K562 (cell line): ENCODE measurements around the gene MPRIP. TPM values are rescaled to one million over a fixed set of nuclear protein-coding genes. Genes with fewer than 3 reads are reported as not detected.

Source experiments
- ATAC-seq: fragments of 200-7000 bp; cut with Tn5 transposase; 3 replicates; pipeline ENCODE4 v1.9.1; 2020; ENCODE audit warnings: moderate library complexity
- BruUV-seq: library from RNA; stranded (reverse); fragments of 400-500 nt; replicated peaks from 2 replicates; lab custom pipeline; 2021; lab: Mats Ljungman, UMichigan
- CTCF ChIA-PET: fragments of 300-600 bp; formaldehyde crosslinking; extraction: SDS; loops from one replicate; lab custom pipeline; 2021; ENCODE audit warnings: low intra/inter-chr PET ratio; lab: Yijun Ruan, JAX
- POLR2A ChIA-PET: fragments of 300-600, 350-650 bp; sonication (Branson Sonifier 250); formaldehyde crosslinking; extraction: SDS; loops from one replicate; lab custom pipeline; 2021; ENCODE audit warnings: antibody characterized with exemption, inconsistent platforms; lab: Yijun Ruan, JAX
- DNase-seq, 4 experiments: peaks; one replicate each; pipeline versions ENCODE4 v3.0.0 to v3.0.0-alpha.2; 2011 to 2018; ENCODE audit warnings: low spot score in 3 of 4, mixed read lengths in 3 of 4; ENCODE audit errors: extremely low read depth in 1 of 4
- FAIRE-seq: peaks from 2 replicates; lab custom pipeline; 2011; peaks lifted over from hg19 to GRCh38; lab: Jason Lieb, UNC
- H2AFZ ChIP-seq: 2 replicates; pipeline ENCODE4 v1.6.0; 2011; ENCODE audit warnings: low read depth, low read length, control low read depth, inconsistent platforms
- H3K27ac ChIP-seq: fragments of 200-600 bp; 3 replicates; pipeline ENCODE4 v1.8.0; 2011; ENCODE audit warnings: low read depth, mild to moderate bottlenecking, control low read depth, inconsistent platforms, low read length, moderate library complexity, mixed read lengths; ENCODE audit errors: extremely low read depth
- H3K27me3 ChIP-seq, 2 experiments: fragments of 300-600 bp in 1 of 2; 2 replicates in 1 of 2; 3 replicates in 1 of 2; pipeline versions ENCODE4 v1.6.0 to v1.8.0; 2011; ENCODE audit warnings: inconsistent platforms in 2 of 2, low read length in 2 of 2, mild to moderate bottlenecking in 1 of 2, mixed read lengths in 1 of 2, moderate library complexity in 1 of 2; ENCODE audit not compliant: control insufficient read depth in 2 of 2, insufficient read depth in 2 of 2
- H3K36me3 ChIP-seq: fragments of 300-600 bp; 3 replicates; pipeline ENCODE4 v1.8.0; 2011; ENCODE audit warnings: mild to moderate bottlenecking, low read length, inconsistent platforms; ENCODE audit not compliant: control insufficient read depth, insufficient read depth
- H3K4me1 ChIP-seq, 2 experiments: fragments of 200-600 bp in 1 of 2; replicated peaks in 1 of 2; 2 replicates in 1 of 2; 3 replicates in 1 of 2; pipeline versions ENCODE4 v1.5.1 to v1.8.0; 2011; ENCODE audit warnings: inconsistent platforms in 2 of 2, low read length in 2 of 2, mild to moderate bottlenecking in 1 of 2, mixed read lengths in 1 of 2, moderate library complexity in 1 of 2; ENCODE audit not compliant: control insufficient read depth in 2 of 2, insufficient read depth in 2 of 2
- H3K4me2 ChIP-seq: 2 replicates; pipeline ENCODE4 v1.6.1; 2011; ENCODE audit warnings: low read length, control low read depth, inconsistent platforms, mixed read lengths; ENCODE audit not compliant: insufficient read depth
- H3K4me3 ChIP-seq: fragments of 200-600 bp; sonication (generic), shearing (Covaris generic); 2 replicates; pipeline ENCODE4 v1.5.1; 2016; ENCODE audit warnings: control low read depth, inconsistent platforms
- H3K79me2 ChIP-seq: fragments of 200-600 bp; 3 replicates; pipeline ENCODE4 v1.8.0; 2011; ENCODE audit warnings: low read length, inconsistent platforms; ENCODE audit not compliant: control insufficient read depth, insufficient read depth
- H3K9ac ChIP-seq, 2 experiments: 2 replicates each; pipeline versions ENCODE4 v1.6.0 to v1.6.1; 2011; ENCODE audit warnings: low read depth in 2 of 2, low read length in 2 of 2, control low read depth in 1 of 2, inconsistent platforms in 1 of 2, mild to moderate bottlenecking in 1 of 2, mixed read lengths in 1 of 2; ENCODE audit not compliant: insufficient read depth in 1 of 2
- H3K9me1 ChIP-seq: one replicate; pipeline ENCODE4 v1.6.0; 2011; ENCODE audit warnings: inconsistent platforms, mild to moderate bottlenecking, low read length, moderate library complexity; ENCODE audit not compliant: control insufficient read depth, insufficient read depth
- H3K9me3 ChIP-seq: replicated peaks from 2 replicates; pipeline ENCODE4 v1.5.1; 2011; ENCODE audit warnings: low read depth, low read length, inconsistent platforms; ENCODE audit not compliant: control insufficient read depth, insufficient read depth
- H4K20me1 ChIP-seq: replicated peaks from 2 replicates; pipeline ENCODE4 v1.6.1; 2011; ENCODE audit warnings: low read length, inconsistent platforms, mixed read lengths; ENCODE audit not compliant: control insufficient read depth, insufficient read depth
- ARHGAP35 ChIP-seq: fragments of 450-650 bp; IDR thresholded peaks from 2 replicates; pipeline ENCODE4 v1.6.1; 2018; ENCODE audit not compliant: partially characterized antibody
- CXXC5 ChIP-seq: fragments of 250-450 bp; sonication (Bioruptor Pico); IDR thresholded peaks from 2 replicates; pipeline ENCODE4 v1.8.0; 2022; ENCODE audit warnings: inconsistent platforms, mild to moderate bottlenecking, moderate library complexity
- RBBP5 ChIP-seq: fragments of 200-600 bp; sonication (generic); IDR thresholded peaks from 2 replicates; pipeline ENCODE4 v1.6.1; 2012; ENCODE audit warnings: borderline replicate concordance, mild to moderate bottlenecking, low read length, control low read depth, inconsistent platforms; ENCODE audit not compliant: insufficient read depth, poor library complexity, severe bottlenecking
- SIN3B ChIP-seq: fragments of 450-650 bp; IDR thresholded peaks from 2 replicates; pipeline ENCODE4 v1.6.1; 2017; ENCODE audit warnings: low read depth, mild to moderate bottlenecking, moderate library complexity
- ZBTB17 ChIP-seq: fragments of 450-650 bp; formaldehyde crosslinking; IDR thresholded peaks from 2 replicates; pipeline ENCODE4 v1.4.0; 2020; ENCODE audit warnings: mild to moderate bottlenecking
- ZNF551 ChIP-seq: fragments of 250-450 bp; sonication (Bioruptor Pico); IDR thresholded peaks from 2 replicates; pipeline ENCODE4 v1.5.0; 2021; ENCODE audit warnings: mild to moderate bottlenecking, moderate library complexity
- ZNF699 ChIP-seq: fragments of 250-450 bp; sonication (Bioruptor Pico); IDR thresholded peaks from 2 replicates; pipeline ENCODE4 v1.8.0; 2021; ENCODE audit warnings: mild to moderate bottlenecking, moderate library complexity; ENCODE audit not compliant: insufficient replicate concordance
- ZNF75A ChIP-seq: fragments of 450-650 bp; formaldehyde crosslinking; IDR thresholded peaks from 2 replicates; pipeline ENCODE4 v1.4.0; 2020; ENCODE audit warnings: mild to moderate bottlenecking
- ZNF778 ChIP-seq: fragments of 450-650 bp; formaldehyde crosslinking; IDR thresholded peaks from 2 replicates; pipeline ENCODE4 v1.4.0; 2020; ENCODE audit warnings: mild to moderate bottlenecking, moderate library complexity
- WGBS: fragments of 100-300 bp; shearing (Covaris generic); methylation state at CpG from one replicate; pipeline ENCODE4 v1.1.6; 2016; ENCODE audit warnings: low coverage, mixed read lengths; ENCODE audit not compliant: insufficient coverage; ENCODE audit errors: missing lambda C conversion rate; 5-methylcytosine and 5-hydroxymethylcytosine counted together
- in situ Hi-C: fragments of 300-500 bp; cut with MboI; formaldehyde crosslinking; loops from 4 replicates; pipeline ENCODE4 v1.15.0; 2018; ENCODE audit warnings: inconsistent platforms, mixed read lengths
- intact Hi-C: fragments of 100-400 bp; cut with micrococcal nuclease; formaldehyde crosslinking; loops from 2 replicates; pipeline ENCODE4 v1.14.2; 2022
- polyA plus RNA-seq, 8 experiments: library from polyadenylated mRNA; depleted of rRNA in 4 of 8; stranded (reverse) in 5 of 8; unstranded in 3 of 8; fragments of >200 nt; fragmentation: Nextera tagmentation in 2 of 8; fragmentation: Illumina TruSeq in 1 of 8; extraction: Ambion mirVana in 2 of 8; extraction: Trizol in 1 of 8; gene quantifications; 2 replicates each; pipeline versions ENCODE4 v1.2.1 to v1.2.3, GENCODE V29; 2011 to 2014; ENCODE audit warnings: inconsistent platforms in 1 of 8, missing spikeins in 1 of 8
- total RNA-seq, 7 experiments: library from RNA; depleted of rRNA in 6 of 7; stranded (reverse); fragments of >200 nt in 6 of 7; fragmentation: Illumina TruSeq in 2 of 7; extraction: Trizol in 2 of 7; gene quantifications; 2 replicates each; pipeline versions ENCODE4 v1.2.1 to v1.2.3, GENCODE V29; 2011 to 2021; ENCODE audit warnings: low replicate concordance in 1 of 7
- TF ChIP-seq, protein P1 (sequence below): fragments of 450-650 bp; IDR thresholded peaks from 2 replicates; pipeline ENCODE4 v1.6.1; 2018; ENCODE audit warnings: mild to moderate bottlenecking, low read depth; ENCODE audit not compliant: partially characterized antibody
- TF ChIP-seq, protein P2 (sequence below): fragments of 250-450 bp; sonication (Bioruptor Pico); IDR thresholded peaks from 2 replicates; pipeline ENCODE4 v1.8.0; 2022; ENCODE audit warnings: moderate library complexity, mild to moderate bottlenecking, inconsistent platforms
- TF ChIP-seq, protein P3 (sequence below): fragments of 250-450 bp; sonication (Bioruptor Pico); IDR thresholded peaks from 2 replicates; pipeline ENCODE4 v1.5.0; 2022; ENCODE audit warnings: mild to moderate bottlenecking
- TF ChIP-seq, protein P4 (sequence below): sonication (generic); formaldehyde crosslinking; IDR thresholded peaks from 2 replicates; pipeline ENCODE4 v1.8.1; 2023; ENCODE audit warnings: mild to moderate bottlenecking, missing genetic modification reagents

The MPRIP gene
- total and polyA plus RNA-seq, 9 of the 15 experiments (the other 6 are each of a cell fraction or from before 2014, with no cell fraction given) = 10.0 to 72.6 (median 30.1) TPM

DNA sequence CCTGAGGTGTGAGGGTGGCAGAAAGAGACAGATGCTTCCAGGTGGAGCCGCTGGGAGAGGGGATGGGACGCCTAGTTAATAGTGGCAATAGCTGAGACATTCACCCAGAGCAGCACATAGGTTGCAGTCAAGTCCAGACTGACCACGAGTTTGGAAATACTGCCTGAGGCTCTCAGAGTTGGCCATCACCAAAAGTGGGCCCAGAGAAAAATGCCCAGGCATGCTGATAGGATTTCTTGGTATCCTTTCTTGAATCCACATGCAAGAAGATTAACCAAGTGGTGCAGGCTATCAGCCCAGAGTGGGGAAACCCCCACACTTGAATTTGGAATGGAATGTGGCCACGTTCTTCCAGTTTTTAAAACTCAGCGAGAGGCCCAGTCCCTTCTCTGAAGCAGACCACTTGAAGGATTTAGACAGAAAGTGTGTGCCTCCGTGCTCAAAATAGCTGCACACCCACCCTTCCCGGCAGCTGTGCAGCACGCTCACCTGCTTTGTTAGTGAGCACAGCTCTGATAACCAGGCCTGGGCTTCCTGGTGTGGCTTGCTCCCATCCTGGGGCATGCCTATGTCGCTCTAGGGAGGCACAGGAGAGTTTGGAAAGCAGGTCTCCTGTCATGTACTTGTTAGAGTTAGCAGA lies 128.2 kb downstream of the MPRIP start:
- H3K36me3 ChIP-seq = peaks cover 31% of the 10 kb centered on the region; the same call in 2 of the 3 replicates
- 75% methylated on average over 6 of the region's 9 CpGs for WGBS
- in situ Hi-C loops (no loop called here), intact Hi-C loops (no loop called here)
- no peaks in the 10 kb centered on the region for H3K27me3 ChIP-seq
- H3K4me1 ChIP-seq = peaks cover 7 to 18% of the 10 kb centered on the region in 2 experiments; a peak in 4 of 5 replicates
- POLR2A ChIA-PET = no interaction called here
- no peak overlapping the region for H3K4me2 ChIP-seq
- CTCF ChIA-PET = no interaction called here
- H3K79me2 ChIP-seq = no peaks in the 10 kb centered on the region
- H3K27ac ChIP-seq = no peak overlapping the region
- no peak overlapping the region for H3K4me3 ChIP-seq
- FAIRE-seq (no peak), DNase-seq (no peak), ATAC-seq (no peak)
- no peak overlapping the region for H2AFZ ChIP-seq
- BruUV-seq = no TSS peak
- H4K20me1 ChIP-seq = no peaks in the 10 kb centered on the region
- no peaks in the 10 kb centered on the region for H3K9me1 ChIP-seq
- no peaks in the 10 kb centered on the region for H3K9me3 ChIP-seq
- peak overlapping the region in 1 of 2 experiments; percentile 52; a peak in 1 of 4 replicates for H3K9ac ChIP-seq
- TF ChIP-seq RBBP5 = no peak
- TF ChIP-seq ARHGAP35 = no peak
- TF ChIP-seq, protein P1, sequence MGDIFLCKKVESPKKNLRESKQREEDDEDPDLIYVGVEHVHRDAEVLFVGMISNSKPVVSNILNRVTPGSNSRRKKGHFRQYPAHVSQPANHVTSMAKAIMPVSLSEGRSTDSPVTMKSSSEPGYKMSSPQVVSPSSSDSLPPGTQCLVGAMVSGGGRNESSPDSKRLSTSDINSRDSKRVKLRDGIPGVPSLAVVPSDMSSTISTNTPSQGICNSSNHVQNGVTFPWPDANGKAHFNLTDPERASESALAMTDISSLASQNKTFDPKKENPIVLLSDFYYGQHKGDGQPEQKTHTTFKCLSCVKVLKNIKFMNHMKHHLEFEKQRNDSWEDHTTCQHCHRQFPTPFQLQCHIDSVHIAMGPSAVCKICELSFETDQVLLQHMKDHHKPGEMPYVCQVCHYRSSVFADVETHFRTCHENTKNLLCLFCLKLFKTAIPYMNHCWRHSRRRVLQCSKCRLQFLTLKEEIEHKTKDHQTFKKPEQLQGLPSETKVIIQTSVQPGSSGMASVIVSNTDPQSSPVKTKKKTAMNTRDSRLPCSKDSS = no peak
- no peak for TF ChIP-seq ZNF699 (CRISPR knock-in tag)
- TF ChIP-seq SIN3B = no peak
- no peak for TF ChIP-seq ZNF551 (CRISPR knock-in tag)
- TF ChIP-seq CXXC5 (CRISPR knock-in tag) = no peak
- no peak for TF ChIP-seq ZNF778 (CRISPR knock-in tag)
- TF ChIP-seq ZNF75A = no peak
- TF ChIP-seq ZBTB17 (CRISPR knock-in tag) = no peak
- TF ChIP-seq, protein P2, sequence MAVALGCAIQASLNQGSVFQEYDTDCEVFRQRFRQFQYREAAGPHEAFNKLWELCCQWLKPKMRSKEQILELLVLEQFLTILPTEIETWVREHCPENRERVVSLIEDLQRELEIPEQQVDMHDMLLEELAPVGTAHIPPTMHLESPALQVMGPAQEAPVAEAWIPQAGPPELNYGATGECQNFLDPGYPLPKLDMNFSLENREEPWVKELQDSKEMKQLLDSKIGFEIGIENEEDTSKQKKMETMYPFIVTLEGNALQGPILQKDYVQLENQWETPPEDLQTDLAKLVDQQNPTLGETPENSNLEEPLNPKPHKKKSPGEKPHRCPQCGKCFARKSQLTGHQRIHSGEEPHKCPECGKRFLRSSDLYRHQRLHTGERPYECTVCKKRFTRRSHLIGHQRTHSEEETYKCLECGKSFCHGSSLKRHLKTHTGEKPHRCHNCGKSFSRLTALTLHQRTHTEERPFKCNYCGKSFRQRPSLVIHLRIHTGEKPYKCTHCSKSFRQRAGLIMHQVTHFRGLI (CRISPR knock-in tag) = no peak
- TF ChIP-seq, protein P3, sequence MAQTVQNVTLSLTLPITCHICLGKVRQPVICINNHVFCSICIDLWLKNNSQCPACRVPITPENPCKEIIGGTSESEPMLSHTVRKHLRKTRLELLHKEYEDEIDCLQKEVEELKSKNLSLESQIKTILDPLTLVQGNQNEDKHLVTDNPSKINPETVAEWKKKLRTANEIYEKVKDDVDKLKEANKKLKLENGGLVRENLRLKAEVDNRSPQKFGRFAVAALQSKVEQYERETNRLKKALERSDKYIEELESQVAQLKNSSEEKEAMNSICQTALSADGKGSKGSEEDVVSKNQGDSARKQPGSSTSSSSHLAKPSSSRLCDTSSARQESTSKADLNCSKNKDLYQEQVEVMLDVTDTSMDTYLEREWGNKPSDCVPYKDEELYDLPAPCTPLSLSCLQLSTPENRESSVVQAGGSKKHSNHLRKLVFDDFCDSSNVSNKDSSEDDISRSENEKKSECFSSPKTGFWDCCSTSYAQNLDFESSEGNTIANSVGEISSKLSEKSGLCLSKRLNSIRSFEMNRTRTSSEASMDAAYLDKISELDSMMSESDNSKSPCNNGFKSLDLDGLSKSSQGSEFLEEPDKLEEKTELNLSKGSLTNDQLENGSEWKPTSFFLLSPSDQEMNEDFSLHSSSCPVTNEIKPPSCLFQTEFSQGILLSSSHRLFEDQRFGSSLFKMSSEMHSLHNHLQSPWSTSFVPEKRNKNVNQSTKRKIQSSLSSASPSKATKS (CRISPR knock-in tag) = no peak
- TF ChIP-seq, protein P4, sequence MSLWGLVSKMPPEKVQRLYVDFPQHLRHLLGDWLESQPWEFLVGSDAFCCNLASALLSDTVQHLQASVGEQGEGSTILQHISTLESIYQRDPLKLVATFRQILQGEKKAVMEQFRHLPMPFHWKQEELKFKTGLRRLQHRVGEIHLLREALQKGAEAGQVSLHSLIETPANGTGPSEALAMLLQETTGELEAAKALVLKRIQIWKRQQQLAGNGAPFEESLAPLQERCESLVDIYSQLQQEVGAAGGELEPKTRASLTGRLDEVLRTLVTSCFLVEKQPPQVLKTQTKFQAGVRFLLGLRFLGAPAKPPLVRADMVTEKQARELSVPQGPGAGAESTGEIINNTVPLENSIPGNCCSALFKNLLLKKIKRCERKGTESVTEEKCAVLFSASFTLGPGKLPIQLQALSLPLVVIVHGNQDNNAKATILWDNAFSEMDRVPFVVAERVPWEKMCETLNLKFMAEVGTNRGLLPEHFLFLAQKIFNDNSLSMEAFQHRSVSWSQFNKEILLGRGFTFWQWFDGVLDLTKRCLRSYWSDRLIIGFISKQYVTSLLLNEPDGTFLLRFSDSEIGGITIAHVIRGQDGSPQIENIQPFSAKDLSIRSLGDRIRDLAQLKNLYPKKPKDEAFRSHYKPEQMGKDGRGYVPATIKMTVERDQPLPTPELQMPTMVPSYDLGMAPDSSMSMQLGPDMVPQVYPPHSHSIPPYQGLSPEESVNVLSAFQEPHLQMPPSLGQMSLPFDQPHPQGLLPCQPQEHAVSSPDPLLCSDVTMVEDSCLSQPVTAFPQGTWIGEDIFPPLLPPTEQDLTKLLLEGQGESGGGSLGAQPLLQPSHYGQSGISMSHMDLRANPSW (CRISPR knock-in tag) = no peak
